WI38 (cell line): ENCODE measurements around the gene TMEM184B.

Experiments
- H3K4me3 ChIP-seq: 2 replicates; pipeline ENCODE4 v1.5.1; 2011; ENCODE audit warnings: low read depth, mild to moderate bottlenecking, control low read depth, low read length
- TF ChIP-seq, protein P1 (sequence below): IDR thresholded peaks from 2 replicates; pipeline ENCODE4 v1.5.1; 2012; ENCODE audit warnings: low read depth, mild to moderate bottlenecking, control low read depth, low read length

Gene TMEM184B

DNA sequence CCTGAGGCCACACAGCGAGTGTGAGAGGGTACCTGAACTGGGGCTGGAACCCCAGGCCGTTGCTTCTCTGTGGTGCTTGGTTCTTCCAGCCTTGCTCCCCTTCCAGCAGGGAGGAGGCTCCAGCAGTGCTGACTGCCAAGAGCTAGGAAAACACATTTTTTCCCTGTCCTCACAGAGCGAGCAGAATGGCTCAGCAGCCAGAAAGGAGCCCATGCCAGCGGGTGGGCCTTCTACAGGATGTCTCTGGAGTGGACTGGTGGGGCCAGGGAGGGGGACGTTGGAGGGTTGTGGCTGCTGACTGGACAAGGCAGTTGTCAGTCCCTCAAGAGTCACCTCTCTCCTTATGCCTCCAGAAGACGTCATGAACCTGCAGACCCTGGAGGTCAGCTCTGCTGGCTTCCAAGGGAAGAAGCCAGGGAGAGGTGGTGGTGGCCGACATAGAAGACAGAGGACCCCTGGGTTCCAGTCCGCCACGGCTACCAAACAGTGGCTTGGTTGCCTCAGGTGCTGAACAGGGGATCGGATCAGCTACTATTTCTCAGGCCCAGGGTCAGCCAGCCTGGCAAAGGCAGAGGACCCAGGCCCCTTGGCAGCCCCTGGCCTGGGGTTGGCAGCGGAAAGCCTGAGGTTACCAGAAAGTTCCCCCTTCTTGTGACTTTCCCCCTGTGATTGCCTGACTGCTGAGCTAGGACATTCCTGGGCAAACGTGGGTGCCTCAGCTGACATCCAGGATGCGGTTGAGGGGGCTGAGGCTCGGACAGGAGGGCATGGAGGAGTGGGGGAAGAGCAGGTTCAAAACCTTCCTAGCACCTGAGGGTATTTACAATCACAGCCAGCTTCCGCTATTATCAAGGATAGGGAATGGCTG lies 67.3 kb downstream of the TMEM184B start:
- TF ChIP-seq, protein P1, sequence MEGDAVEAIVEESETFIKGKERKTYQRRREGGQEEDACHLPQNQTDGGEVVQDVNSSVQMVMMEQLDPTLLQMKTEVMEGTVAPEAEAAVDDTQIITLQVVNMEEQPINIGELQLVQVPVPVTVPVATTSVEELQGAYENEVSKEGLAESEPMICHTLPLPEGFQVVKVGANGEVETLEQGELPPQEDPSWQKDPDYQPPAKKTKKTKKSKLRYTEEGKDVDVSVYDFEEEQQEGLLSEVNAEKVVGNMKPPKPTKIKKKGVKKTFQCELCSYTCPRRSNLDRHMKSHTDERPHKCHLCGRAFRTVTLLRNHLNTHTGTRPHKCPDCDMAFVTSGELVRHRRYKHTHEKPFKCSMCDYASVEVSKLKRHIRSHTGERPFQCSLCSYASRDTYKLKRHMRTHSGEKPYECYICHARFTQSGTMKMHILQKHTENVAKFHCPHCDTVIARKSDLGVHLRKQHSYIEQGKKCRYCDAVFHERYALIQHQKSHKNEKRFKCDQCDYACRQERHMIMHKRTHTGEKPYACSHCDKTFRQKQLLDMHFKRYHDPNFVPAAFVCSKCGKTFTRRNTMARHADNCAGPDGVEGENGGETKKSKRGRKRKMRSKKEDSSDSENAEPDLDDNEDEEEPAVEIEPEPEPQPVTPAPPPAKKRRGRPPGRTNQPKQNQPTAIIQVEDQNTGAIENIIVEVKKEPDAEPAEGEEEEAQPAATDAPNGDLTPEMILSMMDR, result no peak
- peak overlapping the region; percentile 24 for H3K4me3 ChIP-seq

DNA sequence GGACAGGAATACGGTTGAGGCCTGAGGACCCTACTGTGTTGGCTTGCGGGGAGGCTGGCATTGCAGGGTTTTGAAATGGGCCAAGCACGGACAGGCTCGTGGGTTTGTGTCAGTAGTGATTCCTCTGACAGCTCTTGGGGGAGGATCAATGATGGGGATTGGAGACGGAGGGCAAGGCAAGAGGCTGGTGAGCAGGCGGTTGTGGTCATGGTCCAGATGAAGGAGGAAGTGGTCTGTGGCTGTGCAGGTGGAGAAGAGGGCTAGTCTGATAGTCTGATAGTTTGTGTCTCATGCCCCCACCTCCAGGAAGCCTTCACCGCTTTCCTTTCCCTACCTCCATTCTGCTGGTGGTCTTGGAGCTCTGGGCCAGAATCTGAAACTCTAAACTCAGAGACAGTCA lies 68.0 kb downstream of the TMEM184B start:
- H3K4me3 ChIP-seq, result peak overlapping the region; percentile 24
- TF ChIP-seq, protein P1, result no peak

DNA sequence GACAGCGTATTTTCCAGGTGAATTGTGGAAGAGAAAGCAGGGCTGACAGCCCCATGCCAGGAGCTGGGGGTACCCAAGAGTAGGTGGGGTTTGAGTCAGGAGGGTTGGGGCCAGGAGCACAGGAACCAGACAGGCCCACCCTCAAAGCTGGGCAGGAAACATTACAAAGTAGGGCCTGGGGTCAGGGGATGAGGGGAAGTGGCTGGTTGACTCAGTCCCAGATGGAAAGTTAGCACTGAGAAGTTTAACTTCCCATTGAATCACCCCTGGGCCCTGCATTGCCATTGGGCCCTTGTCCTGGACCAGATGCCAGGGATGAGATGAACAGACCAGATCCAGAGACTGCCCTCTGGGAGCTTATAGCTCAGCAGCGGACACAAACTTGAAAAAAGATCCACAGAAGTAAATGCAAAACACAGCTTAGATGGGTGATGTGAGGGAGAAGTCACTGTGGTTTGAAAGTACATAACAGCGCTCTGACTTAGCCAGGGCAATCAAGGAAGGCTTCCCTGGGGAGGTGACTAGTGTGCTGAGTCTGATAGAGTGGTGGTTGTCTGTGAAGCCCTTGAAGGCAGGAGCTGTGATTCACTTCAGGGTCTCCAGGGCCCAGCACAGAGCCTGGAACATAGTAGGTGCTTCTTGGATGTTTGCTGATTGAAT lies 68.8 kb downstream of the TMEM184B start:
- TF ChIP-seq, protein P1, result no peak
- H3K4me3 ChIP-seq, result peak overlapping the region; percentile 69

DNA sequence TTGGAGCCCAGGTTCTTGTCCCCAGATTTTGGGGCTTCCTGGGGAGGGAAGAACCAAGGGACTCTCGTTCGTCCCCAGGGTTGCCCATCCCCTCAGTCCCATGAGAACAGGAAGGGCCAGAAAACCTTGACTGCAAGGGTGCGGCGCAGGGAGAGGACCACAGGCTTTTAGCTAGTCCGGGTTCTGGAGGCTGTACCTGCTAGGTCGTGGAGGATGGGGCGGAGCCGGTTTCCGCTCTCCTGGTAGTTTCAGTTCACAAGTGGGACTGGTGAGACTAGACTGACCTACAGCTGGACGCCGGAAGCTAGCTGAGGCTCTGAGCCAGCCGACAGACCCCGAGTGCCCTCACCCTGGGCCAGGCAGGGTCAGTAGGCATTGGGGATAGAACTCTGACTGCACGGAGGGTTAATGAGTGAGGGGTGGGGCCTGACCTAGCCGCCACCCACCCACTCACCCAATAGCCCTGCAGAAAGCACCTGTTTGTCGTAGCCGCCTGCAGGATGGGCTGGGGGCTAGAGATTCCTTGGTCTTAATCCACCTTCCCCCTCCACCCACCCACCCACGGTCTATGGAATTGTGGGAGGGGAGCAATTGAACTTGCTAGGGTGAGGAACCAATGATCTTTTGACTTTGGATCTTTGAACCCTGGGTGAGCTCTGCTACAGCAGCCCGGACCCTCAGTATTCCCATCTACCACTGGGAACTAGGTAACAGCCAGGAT lies 69.6 kb downstream of the TMEM184B start:
- peak overlapping the region; percentile 69 for H3K4me3 ChIP-seq
- TF ChIP-seq, protein P1, result no peak

DNA sequence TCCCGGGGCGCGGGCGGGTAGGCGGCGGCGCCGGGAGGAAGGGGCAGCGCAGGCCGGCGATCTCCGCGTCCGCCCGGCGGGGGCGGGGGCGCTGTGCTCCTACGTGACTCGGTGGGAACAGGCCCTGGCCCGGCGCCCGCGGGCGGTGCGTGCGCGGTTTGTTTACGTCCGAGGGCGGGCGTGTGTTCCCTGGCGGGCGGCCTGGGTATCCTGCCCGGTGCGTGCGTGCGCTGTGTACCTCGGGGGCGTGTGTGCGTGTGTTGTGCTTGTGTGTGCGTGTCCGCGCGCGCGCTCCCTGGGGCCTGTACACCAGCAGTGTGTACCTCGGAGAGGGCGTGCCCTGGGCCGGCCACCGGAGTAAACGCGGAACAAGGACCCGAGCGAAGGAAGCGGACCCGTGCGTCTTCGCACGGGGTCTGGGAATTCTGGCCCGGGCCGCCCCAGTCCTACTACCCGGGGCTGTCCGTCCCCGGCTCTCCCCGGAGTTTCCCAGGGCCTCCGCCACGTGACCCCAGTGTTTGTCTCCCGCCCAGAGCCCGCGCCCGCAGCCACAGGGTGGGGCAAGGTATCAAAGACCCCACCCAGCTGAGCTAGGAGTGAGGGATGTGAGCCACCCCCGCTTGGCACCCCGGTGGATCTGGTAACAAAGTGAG lies 70.2 kb downstream of the TMEM184B start:
- TF ChIP-seq, protein P1, result no peak
- H3K4me3 ChIP-seq, result peak overlapping the region; percentile 69

DNA sequence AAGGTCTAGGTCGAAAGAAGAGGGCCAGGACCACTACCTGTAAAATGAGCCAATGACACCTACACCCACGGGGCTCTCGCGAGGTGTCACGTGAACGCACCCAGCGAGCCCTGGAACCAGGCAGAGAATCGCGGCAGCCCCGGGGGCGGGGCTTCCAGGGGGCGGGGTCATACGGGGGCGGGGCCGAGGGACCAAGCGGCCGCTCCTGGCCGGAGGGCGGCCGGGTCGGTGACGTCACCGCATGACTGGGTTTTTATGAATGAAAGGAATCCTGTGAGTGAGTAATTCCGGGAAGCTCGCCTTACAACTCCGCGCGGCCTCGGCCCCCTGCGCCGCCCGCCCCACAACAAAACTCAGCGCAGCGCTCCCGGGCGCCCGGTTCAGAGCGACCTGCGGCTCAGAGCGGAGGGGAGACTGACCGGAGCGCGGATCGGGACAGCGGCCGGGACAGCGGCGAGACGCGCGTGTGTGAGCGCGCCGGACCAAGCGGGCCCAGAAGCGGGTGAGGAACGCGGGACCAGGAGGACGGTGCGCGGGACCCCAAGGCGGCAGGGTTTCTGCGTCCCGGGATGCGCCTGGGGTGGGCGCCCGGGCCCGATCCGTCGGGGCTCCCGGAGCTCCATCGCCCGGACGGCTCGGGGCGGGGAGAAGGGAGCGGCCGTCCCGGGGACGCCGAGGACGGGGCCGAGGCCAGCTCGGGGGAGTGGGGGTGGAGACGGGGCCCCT lies 70.9 kb downstream of the TMEM184B start, which contains the start of gene MAFF:
MAFF (plus strand) TSS at position 284 of the 726 bp plus-strand sequence. CDS start 11,860 bp downstream, outside the sequence.
- H3K4me3 ChIP-seq, result peak within 1 kb of the TSS; percentile 69
- TF ChIP-seq, protein P1, result no peak
